ENCODE results near the gene PRKCQ. TPM values are rescaled to one million over a fixed set of nuclear protein-coding genes. Genes with fewer than 3 reads are reported as not detected.
A peak's percentile ranks its signal among the peaks of the same experiment; 100 is the strongest.
"Not testable (repeated sequence)": the region's sequence is repeated elsewhere in the genome, so short reads cannot be mapped to it uniquely, and the experiment has no call there.

Gene PRKCQ
- total and polyA plus RNA-seq, 2 experiments from 2014 or later, result 0.43 to 0.97 TPM

- 96% methylated on average over 5 of the region's 5 CpGs for WGBS (ENCODE audit: low lambda C conversion rate, missing lambda C conversion rate)
- no peak overlapping the region for H3K27ac ChIP-seq
- H3K36me3 ChIP-seq (replicated peaks; ENCODE audit: insufficient read depth, low read depth), result no peaks in the 10 kb centered on the region
- no peaks in the 10 kb centered on the region for H3K79me2 ChIP-seq
- H3K4me2 ChIP-seq, result no peak overlapping the region
- no peak for DNase-seq (ENCODE audit: low spot score)
- H4K20me1 ChIP-seq (ENCODE audit: insufficient read depth, poor library complexity, severe bottlenecking), result no peaks in the 10 kb centered on the region
- H3K9me3 ChIP-seq (ENCODE audit: low read depth), result no peaks in the 10 kb centered on the region
- no peaks in the 10 kb centered on the region for H3K9me2 ChIP-seq (replicated peaks; ENCODE audit: insufficient read depth)
- peaks cover 24% of the 10 kb centered on the region for H3K27me3 ChIP-seq
- peaks cover 3% of the 10 kb centered on the region for H3K4me1 ChIP-seq (ENCODE audit: insufficient read depth)
- H3K4me3 ChIP-seq, result no peak overlapping the region
- TF ChIP-seq EZH2phosphoT487 (IDR thresholded peaks at IDR 0.05; ENCODE audit: low read depth, severe bottlenecking, unreplicated experiment) (no peak), CTCF (IDR thresholded peaks at IDR 0.05; ENCODE audit: poor library complexity) (no peak), EZH2 (IDR thresholded peaks at IDR 0.05; ENCODE audit: borderline replicate concordance) (no peak)
- H2AFZ ChIP-seq, result no peak overlapping the region
These were observed 2.2 kb upstream of the PRKCQ start for GRCh38 chr10:6582298-6582697.

- peaks cover 3% of the 10 kb centered on the region for H3K4me1 ChIP-seq (ENCODE audit: insufficient read depth)
- H4K20me1 ChIP-seq (ENCODE audit: insufficient read depth, poor library complexity, severe bottlenecking), result no peaks in the 10 kb centered on the region
- H2AFZ ChIP-seq, result no peak overlapping the region
- H3K27me3 ChIP-seq, result peaks cover 29% of the 10 kb centered on the region
- no peaks in the 10 kb centered on the region for H3K9me3 ChIP-seq (ENCODE audit: low read depth)
- WGBS (ENCODE audit: low lambda C conversion rate, missing lambda C conversion rate), result 78% methylated on average over 7 of the region's 7 CpGs
- H3K4me3 ChIP-seq, result no peak overlapping the region
- H3K9me2 ChIP-seq (replicated peaks; ENCODE audit: insufficient read depth), result no peaks in the 10 kb centered on the region
- TF ChIP-seq EZH2phosphoT487 (IDR thresholded peaks at IDR 0.05; ENCODE audit: low read depth, severe bottlenecking, unreplicated experiment) (no peak), EZH2 (IDR thresholded peaks at IDR 0.05; ENCODE audit: borderline replicate concordance) (no peak), CTCF (IDR thresholded peaks at IDR 0.05; ENCODE audit: poor library complexity) (no peak)
- no peaks in the 10 kb centered on the region for H3K79me2 ChIP-seq
- no peaks in the 10 kb centered on the region for H3K36me3 ChIP-seq (replicated peaks; ENCODE audit: insufficient read depth, low read depth)
- DNase-seq (ENCODE audit: low spot score), result no peak
- no peak overlapping the region for H3K4me2 ChIP-seq
- H3K27ac ChIP-seq, result no peak overlapping the region
These were observed 1.7 kb upstream of the PRKCQ start for GRCh38 chr10:6581778-6582228.

- Histone ChIP-seq H3K4me3 (peak overlapping the region; percentile 97), H3K27me3 (peaks cover 35% of the 10 kb centered on the region), H3K4me2 (peak overlapping the region; percentile 91), H2AFZ (peak overlapping the region; percentile 97)
- H3K27ac ChIP-seq; H3K79me2 ChIP-seq; H3K9me3 ChIP-seq (ENCODE audit: low read depth); H3K9me2 ChIP-seq (replicated peaks; ENCODE audit: insufficient read depth); H3K36me3 ChIP-seq (replicated peaks; ENCODE audit: insufficient read depth, low read depth); H4K20me1 ChIP-seq (ENCODE audit: insufficient read depth, poor library complexity, severe bottlenecking); H3K4me1 ChIP-seq (ENCODE audit: insufficient read depth); DNase-seq (ENCODE audit: low spot score): not testable (repeated sequence)
- WGBS (ENCODE audit: low lambda C conversion rate, missing lambda C conversion rate), result 43% methylated on average over 7 of the region's 7 CpGs
These were observed 1.1 kb upstream of the PRKCQ start for GRCh38 chr10:6581223-6581622.

- no peaks in the 10 kb centered on the region for H3K79me2 ChIP-seq
- no peaks in the 10 kb centered on the region for H3K9me3 ChIP-seq (ENCODE audit: low read depth)
- no peaks in the 10 kb centered on the region for H3K9me2 ChIP-seq (replicated peaks; ENCODE audit: insufficient read depth)
- peak overlapping the region; percentile 97 for H3K4me3 ChIP-seq
- H2AFZ ChIP-seq, result peak overlapping the region; percentile 97
- H3K4me1 ChIP-seq (ENCODE audit: insufficient read depth), result peaks cover 3% of the 10 kb centered on the region
- no peaks in the 10 kb centered on the region for H3K36me3 ChIP-seq (replicated peaks; ENCODE audit: insufficient read depth, low read depth)
- H3K4me2 ChIP-seq, result peak overlapping the region; percentile 91
- peaks cover 36% of the 10 kb centered on the region for H3K27me3 ChIP-seq
- peak; percentile 91 for DNase-seq (ENCODE audit: low spot score)
- peak overlapping the region; percentile 67 for H3K27ac ChIP-seq
- H4K20me1 ChIP-seq (ENCODE audit: insufficient read depth, poor library complexity, severe bottlenecking), result no peaks in the 10 kb centered on the region
- WGBS (ENCODE audit: low lambda C conversion rate, missing lambda C conversion rate), result 4% methylated on average over 23 of the region's 56 CpGs
- TF ChIP-seq EZH2phosphoT487 (IDR thresholded peaks at IDR 0.05; ENCODE audit: low read depth, severe bottlenecking, unreplicated experiment) (no peak), EZH2 (IDR thresholded peaks at IDR 0.05; ENCODE audit: borderline replicate concordance) (no peak), CTCF (IDR thresholded peaks at IDR 0.05; ENCODE audit: poor library complexity) (peak; percentile 34)
These were observed 378 bp upstream of the PRKCQ start for GRCh38 chr10:6580279-6581029.

Measured in hepatocyte (in vitro differentiated cells).